HG02938 (cell line): ENCODE measurements around the gene YIF1A.

Source experiments
- ATAC-seq: cut with Tn5 transposase; IDR thresholded peaks from one replicate; pipeline ENCODE4 v1.9.1; 2021; ENCODE audit warnings: mild to moderate bottlenecking, moderate library complexity; ENCODE audit not compliant: unreplicated experiment

YIF1A gene

GRCh38 chr11:66248903-66249302 lies 40.0 kb downstream of the YIF1A start:
- ATAC-seq, result no peak

DNA sequence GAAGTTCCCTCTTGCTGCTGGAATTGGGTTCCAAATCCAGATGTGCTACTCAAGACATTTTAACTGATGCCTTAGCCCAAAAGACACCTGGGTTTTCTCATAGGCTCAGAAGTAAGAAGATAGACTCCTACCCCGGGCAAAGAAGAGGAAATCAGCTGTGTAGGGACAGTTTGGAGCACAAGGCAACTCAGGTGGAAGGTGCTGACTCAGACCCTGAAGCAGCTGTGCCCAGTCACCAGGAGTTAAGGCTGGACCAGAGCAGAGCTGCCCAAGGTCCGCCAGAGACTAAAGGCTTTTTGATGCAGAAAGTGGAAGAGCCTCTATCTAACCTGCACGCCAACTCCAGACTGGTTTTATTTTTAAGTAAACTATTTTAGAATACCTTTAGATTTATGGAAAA lies 41.1 kb downstream of the YIF1A start:
- no peak for ATAC-seq

- ATAC-seq, result no peak
Measured at GRCh38 chr11:66247295-66247694, 41.6 kb downstream of the YIF1A start.

DNA sequence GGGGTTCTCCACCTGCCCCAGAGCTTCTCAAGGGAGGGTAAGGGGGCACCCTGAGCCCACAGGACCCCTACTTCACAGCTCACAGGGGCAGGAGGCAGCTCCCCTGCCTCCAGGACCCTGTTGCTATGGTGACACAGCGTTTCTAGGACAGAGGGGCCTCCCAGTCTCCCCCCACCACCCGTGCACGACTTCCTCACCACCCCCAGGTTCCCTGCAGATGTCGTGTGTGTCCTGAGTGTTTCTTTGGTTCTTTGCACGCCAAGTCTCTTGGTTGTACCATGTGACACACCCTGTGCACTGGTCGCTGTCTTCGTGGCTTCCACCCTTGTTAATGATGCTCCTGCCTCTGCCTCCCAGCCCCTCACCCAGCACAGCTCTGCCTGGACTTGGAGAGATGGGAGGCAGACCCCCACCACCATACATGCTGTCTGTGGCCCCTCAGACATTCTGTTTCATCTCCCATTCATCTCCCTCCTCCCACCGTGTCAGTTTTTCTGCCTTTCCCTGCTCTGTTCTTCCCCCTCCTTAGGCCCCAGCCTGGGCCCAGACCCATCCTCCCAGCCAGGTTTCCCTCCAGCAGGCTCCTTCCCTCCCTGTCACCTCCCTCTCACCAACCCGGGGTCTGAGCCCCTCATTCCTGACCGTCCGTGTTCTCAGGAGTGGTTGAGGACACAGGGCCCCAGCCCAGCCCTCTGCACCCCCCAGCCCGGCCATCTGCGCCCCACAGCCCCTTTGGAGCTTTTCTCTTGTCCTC lies 45.0 kb downstream of the YIF1A start:
- ATAC-seq, result no peak

GRCh38 chr11:66242095-66242765 lies 46.7 kb downstream of the YIF1A start:
- no peak for ATAC-seq

DNA sequence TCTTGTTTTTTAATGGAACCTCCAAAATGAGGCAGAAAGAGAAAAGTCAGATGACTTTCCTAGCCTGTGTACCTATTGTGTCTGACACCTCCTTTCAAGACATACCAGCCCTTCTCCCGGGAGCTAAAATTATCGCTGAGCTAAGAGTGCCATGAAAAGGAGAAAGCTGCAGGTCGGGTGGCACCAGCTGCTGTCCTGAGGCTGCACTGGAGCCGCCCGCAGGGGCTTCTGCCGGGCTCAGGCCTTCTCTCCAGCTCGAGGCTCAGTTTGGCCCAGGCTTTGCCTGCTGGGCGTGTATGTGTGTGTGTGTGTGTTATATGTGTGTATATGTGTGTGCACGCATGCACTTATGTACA lies 48.2 kb downstream of the YIF1A start:
- no peak for ATAC-seq

- ATAC-seq, result no peak
Measured at GRCh38 chr11:66239998-66240780, 48.8 kb downstream of the YIF1A start.

DNA sequence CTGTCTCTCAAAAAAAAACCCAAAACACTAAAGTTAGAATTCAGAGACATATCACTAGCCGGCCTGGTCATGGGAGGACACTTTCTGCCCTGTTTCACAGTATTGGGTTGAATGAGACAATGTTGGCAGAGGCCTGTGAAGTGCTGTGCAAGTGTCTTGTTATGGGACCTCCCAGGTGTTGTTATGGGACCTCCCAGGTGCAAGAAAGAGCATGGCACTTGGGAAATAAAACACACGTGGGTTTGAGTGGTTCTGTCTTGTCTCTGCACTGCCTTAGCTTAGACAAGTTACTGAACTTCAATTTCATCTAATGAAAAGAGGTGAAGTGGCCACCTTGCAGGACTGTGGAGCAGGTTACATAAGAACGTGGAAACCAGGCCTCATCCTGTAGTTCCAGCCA lies 49.4 kb downstream of the YIF1A start:
- ATAC-seq, result no peak

- ATAC-seq, result no peak
Measured at GRCh38 chr11:66238786-66239413, 50.0 kb downstream of the YIF1A start.

- no peak for ATAC-seq
Measured at GRCh38 chr11:66237867-66238266, 51.1 kb downstream of the YIF1A start.

DNA sequence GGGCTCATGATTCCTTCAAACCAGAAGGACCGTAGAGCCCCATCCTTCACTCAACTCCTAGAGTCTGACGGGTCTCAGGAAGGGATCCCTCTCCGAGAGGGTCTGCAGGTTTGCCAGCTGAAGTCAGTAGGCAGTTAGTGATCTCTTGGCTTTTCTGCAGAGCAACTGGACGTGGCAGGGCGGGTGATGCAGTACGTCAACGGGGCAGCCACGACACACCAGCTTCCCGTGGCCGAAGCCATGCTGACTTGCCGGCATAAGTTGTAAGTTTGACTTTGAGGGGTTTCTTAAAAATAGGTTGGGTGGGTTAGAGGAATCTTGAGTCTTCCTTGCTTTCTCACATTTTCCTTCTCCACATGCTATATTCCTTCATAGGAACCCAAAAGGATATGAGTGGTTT lies 53.8 kb downstream of the YIF1A start:
- ATAC-seq, result no peak
